Measurements from ENCODE around the gene COL6A1.

DNA sequence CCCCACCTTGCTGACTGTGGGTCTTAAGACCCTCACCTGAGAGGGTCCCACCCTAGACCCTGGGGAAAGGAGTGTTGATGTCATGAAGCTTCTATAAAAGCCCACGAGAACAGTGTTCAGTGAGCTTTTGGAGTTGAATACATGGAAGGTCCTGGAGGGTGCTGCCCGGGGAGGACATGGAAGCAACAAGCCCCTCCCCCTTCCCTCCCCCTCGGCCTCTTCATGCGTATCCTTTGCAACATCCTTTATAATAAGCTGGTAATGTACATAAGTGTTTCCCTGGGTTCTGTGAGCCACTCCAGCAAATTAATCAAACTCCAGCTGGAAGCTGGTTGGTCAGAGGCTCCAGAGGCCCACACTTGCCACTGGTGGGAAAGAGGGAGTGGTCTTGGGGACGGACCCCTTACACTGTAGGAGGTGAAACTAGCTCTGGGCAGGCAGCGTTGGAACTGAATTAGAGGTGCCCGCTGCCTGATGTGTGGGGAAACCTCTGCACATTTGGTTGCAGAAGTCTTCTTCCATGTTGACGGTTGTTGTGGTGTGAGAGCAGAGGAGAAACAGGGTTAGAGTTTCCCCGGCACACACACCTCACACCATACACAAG is 14.7 kb upstream of the COL6A1 start:
- no peak for TF ChIP-seq SUZ12 (IDR thresholded peaks at IDR 0.05; ENCODE audit: extremely low read depth, insufficient read depth, insufficient read length)
- no peak for TF ChIP-seq ZNF274 (IDR thresholded peaks at IDR 0.05; ENCODE audit: low read depth, low read length)
